ENCODE data around the gene USP5.

DNA sequence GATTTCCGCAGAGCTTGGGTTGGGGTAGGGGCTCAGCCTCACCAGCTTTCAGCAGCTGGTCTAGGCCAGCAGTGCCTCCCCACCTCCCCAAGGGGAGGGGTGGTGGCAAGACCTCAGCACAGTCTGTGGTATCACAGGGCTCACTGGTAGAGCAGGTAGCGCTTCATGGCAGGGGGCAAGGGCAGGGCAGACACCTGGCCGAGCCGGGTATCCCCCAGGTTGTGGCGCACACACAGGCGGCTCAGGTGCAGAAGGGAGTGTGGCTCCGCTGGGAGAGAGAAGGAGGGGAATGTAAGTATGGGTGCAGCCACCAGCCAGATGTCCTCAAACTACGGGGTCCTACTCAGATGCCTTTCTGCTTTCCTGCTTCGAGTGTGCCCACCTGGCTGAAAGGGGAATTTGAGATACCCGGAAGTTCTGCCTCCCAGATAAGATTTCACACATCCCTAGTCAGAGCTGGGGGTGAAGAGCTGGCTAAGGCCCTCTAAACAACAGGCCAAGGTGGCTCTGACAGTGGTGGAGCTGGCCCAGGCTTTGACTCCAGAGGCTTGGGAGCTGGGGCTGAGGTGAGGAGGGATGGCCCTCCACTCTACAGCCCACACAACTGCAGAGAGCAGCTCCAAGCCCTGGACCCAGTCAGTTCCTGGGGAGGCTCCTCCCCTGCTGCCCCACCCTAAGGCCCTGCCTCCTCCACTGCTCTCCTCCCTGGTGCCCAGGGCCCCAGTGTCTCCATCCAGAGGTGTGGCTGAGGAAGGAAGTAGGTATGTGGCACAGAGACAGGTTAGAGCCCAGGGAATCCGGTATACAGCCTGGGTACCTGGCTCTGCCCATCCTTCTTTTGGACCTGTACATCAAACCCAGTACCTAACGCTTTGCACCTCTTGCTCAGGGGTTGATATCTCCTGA lies 19.4 kb downstream of the USP5 start:
- TF ChIP-seq, protein P1, sequence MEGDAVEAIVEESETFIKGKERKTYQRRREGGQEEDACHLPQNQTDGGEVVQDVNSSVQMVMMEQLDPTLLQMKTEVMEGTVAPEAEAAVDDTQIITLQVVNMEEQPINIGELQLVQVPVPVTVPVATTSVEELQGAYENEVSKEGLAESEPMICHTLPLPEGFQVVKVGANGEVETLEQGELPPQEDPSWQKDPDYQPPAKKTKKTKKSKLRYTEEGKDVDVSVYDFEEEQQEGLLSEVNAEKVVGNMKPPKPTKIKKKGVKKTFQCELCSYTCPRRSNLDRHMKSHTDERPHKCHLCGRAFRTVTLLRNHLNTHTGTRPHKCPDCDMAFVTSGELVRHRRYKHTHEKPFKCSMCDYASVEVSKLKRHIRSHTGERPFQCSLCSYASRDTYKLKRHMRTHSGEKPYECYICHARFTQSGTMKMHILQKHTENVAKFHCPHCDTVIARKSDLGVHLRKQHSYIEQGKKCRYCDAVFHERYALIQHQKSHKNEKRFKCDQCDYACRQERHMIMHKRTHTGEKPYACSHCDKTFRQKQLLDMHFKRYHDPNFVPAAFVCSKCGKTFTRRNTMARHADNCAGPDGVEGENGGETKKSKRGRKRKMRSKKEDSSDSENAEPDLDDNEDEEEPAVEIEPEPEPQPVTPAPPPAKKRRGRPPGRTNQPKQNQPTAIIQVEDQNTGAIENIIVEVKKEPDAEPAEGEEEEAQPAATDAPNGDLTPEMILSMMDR (IDR thresholded peaks at IDR 0.05), result no peak
- no peak for TF ChIP-seq POLR2A (IDR thresholded peaks at IDR 0.05)

Data from breast epithelium (tissue), 3 donors.